NCI-H1930 (cell line): ENCODE results near the gene DCP2.

Experiments
- DNase-seq, 2 experiments: peaks; one replicate each; lab custom pipeline; 2025; lab: John Stamatoyannopoulos, UW

DCP2 gene

DNA sequence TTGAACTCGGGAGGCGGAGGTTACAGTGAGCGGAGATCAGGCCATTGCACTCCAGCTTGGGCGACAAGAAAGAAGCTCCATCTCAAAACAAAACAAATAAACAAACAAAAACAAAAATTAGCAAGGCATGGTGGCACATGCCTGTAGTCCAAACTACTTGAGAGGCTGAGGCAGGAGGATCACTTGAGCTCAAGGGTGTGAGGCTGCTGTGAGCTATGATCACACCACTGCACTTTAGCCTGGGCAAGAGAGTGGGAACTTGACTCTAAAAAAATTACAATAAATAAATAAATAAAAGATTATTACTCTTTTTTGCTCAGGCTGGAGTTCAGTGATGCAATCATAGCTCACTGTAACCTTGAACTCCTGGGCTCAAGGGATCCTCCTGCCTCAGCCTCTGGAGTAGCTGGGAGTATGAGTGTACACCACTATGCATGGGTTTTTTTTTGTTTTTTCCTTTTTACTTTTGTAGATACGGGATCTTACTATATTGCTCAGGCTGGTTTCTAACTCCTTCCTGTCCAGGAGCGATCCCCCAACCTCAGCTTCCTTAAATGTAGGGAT lies 9.0 kb upstream of the DCP2 start:
- no peak for DNase-seq

DNA sequence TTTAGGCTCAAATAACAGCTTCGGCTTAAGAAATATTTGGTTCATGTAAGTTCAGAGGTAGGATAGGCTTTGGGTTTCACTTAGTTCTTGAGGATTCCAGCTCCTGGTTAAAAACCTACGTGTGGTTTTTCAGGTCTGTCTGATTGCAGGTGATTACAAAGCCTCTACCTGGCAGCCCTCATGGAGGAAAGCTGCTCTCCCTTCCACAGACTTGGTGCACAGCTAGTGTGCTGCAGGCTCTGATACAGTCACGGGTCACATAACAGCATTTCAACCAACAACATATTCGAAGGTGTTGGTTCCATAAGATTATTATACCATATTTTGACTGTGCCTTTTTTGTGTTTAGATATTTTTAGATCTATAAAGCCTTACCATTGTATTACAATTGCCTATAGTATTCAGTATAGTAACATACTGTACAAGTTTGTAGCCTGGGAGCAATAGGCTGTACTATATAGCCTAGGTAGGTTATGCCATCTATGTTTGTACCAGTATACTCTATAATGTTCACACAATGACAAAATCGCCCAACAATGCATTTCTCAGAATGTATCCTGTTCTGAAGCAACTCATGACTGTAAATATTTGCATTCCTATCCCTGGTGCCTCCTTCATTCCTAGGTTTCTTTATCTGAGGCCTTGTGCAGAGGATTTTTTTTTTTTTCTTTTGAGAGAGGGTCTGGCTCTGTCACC lies 8.0 kb upstream of the DCP2 start:
- no peak for DNase-seq

DNA sequence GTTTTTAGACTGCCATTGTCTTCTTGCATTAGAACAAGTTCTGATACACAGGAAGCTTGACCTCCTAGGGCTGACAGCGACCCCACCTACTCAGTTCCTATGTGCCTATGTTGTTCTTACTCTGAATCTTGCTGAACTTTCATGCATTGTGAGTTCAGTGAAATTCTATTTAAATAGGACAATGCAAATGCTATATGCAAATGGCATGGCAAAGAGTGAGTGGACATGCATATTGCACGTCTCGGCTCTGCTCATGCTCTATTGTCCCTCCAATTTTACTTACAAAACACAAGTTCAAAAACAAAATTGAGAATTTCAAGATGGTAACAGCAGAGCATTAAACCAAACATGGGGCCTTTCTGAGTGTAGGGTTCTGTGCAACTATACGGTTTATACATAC lies 5.3 kb upstream of the DCP2 start:
- DNase-seq: no peak

DNA sequence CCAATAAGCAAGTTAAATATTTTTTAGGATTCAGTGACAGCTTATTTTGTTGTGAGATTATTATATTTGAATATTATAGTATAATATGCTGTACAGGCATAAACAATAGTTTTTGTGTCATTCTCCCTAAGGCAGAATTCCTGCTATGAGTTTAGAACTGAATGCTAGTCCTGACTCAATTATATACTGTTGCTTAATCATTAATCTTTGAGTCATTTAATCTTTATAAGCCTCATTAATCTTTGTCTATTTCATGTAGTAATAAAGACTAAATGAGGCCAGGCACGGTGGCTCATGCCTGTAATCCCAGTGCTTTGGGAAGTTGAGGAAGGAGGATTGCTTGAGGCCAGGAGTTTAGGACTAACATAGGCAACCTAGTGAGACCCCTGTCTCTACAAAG lies 3.6 kb upstream of the DCP2 start:
- no peak for DNase-seq

DNA sequence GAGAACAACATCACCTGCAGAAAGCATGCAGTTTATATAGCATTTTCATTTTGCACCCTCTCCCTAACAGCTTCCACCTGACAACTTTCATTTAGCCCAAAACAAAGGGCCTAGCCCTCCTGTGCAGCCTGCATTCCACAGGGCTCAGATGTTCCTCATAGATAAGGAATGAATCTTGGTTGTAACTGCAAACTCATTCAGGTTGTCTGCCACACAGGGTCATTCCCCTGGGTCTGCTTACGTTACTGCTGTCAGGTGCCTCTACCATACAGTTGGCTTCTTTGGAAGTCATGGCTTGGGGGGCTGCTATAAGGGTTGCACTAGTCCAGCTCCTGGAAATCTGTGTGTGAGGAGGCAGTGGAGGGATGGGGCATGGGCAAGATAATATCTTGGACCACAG lies 2.7 kb upstream of the DCP2 start:
- no peak for DNase-seq

DNA sequence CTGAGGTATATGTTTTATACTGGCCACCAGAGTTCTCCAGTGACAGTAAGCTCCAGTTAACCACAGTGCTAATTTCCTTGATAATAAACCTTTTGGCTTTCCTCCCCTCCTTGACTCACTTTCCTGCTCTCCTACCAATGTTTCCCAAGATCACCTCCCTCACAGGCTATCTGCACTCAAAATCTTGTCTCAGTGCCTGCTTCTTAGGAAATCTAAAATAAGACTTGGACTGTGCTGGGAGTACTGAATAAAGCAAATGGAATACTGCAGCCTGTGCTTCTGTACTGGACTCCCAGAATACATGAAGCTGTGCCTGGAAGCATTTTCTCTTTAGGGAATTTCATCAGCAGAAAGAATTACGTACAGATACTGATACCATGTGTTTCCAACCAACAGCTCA lies 1.7 kb upstream of the DCP2 start:
- no peak for DNase-seq

DNA sequence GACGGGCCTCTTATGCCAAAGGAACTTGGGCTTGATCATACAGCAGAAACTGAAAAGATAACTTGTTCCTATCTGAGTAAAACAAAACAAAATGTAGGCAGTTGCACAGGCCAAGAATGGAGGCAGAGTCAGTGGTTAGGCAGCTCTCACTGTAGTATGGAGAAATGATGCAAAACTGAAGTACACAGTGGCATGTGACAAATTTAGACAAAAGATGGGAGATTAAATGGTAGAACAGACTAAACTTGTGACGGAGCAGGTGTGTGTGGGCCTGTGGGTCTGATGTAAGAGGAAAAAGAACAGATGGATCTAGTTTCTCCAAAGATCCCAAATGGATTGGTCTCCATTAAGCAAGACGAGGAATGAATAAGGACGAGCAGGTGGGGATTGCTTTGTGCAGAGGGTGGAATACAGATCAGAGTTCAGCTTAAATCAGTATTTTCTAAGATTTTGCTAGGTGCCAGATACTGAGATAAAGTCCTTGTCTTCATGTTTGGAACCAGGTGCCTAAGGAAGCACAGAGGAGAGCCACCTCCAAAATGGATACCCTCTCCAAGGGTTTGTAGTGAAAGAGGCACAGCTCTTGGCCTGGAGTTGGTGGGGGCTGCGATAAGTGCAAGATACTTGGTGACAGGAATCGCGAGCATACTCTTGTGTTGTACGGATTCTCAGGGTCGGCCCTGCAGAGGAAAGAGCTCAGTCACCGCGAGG lies 722 bp upstream of the DCP2 start:
- no peak for DNase-seq

DNA sequence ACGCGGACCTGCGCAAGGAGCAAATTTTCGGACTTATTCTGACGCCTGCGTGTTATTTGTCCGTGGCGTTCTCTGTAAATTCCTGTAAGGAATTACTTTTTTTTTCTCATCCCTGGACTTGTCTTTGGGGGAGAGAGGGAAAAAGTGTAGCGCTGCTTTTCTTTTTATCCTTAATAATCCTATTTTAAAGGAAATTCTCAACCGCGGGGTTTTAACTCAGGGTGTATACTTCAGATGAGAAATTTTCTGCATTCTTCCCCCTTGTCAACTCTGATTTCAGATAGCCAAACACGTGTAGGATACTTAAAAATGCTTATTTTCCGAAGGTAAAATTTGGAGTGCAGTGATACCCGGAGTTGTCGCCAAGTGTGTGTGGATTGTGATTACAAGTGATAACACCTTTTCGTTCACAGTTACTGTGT lies 853 bp downstream of the DCP2 start:
- DNase-seq: no peak

DNA sequence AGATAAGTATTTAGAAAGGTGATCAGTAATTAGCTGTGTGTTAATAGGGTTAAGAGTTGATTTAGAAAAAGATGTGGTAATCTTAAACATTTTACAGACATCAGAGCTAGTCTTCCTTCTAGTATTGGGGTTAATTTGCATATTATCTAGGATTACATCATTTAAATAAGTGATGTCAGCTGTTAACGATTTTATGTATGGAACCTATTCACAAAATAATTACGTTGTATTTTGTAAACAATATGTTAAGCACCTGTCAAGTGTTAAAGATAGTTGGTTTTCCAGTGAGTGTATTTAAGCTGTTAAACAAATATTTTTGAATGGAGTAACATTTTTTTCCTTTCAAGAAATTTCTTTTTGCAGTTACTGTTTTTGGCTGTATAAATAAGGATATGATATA lies 2.2 kb downstream of the DCP2 start:
- peak in 1 of 2 experiments; percentile 3 for DNase-seq

DNA sequence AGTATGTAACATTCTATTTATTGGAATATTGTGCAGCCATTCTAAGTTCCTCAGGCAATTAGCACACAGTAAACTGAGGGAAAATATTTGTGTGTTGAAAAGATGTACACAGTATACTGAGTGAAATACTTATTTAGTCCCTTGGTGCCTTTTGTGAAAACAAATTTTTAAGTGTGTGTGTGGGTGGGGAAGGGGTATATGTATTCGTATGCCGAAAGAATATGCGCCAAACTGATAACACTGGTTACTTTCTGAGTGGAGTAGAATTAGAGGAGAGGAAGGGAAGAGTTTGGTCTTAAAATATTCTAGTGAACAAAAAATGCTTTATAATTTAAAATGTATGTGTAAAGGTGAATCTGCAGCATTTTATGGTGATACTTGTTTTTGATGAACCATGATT lies 3.1 kb downstream of the DCP2 start:
- no peak for DNase-seq

DNA sequence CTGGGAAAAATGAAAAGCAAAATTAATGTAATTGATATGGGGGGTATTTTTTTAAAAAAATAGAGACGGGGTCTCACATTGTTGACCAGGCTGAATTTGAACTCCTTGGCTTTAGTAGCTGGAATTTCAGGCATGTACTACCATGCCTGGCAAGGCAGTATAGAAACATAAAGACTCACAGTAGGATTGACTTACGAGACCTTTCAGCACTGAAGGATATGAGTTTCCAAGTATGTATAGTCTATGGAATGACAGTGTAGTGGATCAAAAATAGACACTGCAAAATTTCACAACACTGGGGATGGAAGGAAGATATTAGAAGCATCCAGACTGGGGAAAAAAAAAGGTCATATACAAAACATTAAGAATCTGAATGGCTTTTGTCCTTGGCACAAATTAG lies 6.8 kb downstream of the DCP2 start:
- DNase-seq: no peak

DNA sequence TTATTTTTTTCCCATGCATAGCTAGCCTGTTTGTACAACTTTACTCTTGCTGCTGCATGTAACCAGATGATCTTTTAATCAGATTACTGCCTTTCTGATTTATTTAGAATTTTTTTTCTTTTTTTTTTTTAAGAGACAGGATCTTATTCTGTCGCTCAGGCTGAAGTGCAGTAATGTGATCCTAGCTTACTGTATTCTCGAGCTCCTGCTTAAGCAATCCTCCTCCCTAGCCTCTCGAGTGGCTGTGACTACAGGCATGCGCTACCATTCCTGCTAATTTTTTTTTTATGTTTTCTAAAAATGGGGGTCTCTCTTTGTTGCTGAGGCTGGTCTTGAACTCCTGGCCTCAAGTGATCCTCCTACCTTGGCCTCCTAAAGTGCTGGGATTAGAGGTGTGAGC lies 9.6 kb downstream of the DCP2 start:
- DNase-seq: no peak

DNA sequence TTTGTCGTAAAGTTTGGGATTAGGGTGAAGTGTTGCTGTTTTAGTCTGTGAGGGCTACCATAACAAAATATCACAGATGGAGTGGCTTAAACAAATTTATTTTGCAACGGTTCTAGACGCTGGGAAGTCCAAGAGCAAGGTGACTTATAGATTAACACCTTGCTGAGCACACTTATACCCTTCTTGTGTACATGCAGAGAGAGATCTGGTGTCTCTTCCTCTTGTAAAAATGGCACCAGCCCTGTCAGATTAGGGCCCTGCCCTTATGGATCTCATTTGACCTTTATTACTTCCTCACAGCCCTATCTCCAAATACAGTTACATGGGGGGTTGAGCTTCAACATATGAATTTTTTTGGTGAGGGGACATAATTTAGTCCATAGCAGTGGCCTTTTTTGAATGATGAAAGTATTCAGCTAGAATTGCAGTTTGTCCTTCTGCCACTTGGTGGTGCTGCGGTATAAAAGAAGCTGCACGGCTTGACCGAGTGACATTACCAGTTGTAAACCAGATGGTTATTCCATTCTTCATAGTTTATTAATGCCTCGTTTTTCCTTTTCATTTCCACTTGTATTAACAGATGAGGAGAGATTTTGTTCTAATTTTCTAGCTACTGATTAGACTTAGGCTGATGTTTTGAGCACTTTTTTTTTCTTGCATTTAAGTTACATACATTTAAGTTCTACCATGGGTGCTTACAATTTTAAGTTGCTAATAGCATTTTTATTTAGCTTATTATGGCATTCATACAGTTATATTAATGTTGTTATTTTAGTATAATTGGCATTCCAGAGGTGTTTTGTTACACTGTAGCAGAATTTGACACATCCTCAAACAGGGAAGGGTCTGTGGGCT lies 19.4 kb downstream of the DCP2 start:
- peak; percentile 4 to 27 for DNase-seq

DNA sequence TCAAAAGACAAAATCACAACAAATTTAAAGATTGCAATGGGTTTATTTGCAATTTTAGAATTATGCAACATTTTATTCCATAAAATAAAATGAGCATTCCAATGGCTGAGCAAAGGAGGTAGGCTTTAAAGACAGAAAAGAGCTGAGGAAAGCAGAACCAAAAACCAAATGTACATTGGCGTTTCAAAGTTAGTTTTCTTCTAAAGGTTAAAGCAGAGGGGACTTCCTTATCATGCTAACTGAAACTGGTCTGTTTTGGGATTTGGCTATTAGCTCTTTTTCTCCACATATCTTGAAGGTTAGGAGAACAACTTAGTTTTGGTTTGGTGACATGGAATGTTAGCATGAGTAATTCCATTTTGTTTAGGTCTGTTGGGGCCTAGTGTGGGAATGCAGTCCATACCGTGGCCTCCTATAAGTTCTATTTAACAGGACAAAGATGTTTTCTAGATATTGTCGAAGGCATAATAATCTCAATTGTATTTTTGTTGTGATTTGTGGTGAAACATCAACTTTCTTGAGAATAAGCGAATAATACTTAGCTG lies 20.3 kb downstream of the DCP2 start:
- no peak for DNase-seq

DNA sequence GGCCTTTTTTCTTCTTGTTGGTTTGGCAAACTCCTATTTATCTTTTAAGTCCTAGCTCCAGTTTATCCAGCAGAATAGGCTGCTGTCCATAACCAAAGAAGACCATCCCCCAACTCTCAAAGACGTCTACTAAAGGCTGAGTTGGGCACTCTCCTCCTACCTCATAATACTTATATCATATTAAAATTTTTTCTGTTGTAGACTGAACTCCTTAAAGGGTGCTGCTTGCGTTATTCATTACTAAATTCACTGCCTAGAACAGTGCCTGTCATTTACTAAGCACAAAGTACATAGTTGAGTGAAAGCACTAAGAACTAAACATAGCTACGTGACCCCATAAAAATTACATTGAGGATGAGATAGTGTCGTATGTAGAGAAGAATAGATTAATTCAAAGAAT lies 21.7 kb downstream of the DCP2 start:
- DNase-seq: no peak

DNA sequence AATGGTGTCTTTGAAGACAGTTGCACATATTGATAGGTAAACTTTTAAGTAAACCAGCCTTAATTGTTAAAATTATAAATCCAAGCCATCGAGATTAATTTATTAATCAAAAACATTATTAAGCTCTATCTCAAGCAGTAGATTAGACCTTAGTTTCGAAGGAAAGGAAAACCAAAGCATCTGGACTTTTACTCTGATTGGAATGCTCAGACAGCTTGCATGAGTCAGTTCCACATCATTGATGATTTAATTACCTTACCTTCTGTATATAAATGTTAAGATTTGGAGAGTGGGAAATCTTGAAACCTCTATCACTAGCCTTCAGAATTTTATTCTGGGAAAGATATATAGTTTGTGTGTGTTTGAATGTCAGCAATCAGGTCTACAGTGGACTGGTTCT lies 23.9 kb downstream of the DCP2 start:
- no peak for DNase-seq

DNA sequence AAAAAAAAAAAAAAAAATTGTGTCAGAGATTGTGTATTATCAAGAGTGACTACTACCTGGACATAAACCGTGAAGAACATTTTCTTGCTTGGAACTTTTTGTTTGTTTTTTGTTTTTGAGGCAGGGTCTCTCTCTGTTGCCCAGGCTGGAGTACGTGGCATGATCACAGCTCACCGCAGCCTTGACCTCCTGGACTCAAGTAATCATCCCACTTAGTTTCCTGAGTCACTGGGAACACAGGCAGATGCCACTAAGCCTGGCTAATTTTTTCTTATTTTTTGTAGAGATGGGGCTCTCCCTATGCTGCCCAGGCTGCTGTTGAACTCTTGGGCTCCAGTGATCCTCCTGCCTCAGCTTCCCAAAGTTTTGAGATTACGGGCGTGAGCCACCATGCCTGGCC lies 25.8 kb downstream of the DCP2 start:
- DNase-seq: no peak

DNA sequence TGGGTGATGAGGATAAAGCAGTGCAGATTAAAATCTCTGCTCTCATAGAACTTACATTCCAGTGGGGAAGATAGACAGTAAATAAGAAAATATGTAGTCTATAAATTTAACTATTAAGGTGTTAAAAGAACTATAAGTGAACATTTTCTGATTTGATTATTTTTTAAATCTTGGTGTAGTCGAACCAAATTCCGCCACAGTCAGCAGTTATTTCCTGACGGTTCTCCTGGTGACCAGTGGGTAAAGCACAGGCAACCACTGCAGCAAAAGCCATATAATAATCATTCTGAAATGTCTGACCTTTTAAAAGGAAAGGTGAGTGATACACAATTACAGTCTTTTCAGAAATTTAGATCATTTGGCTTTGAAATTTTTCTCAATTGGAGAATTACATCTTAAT lies 27.2 kb downstream of the DCP2 start:
- no peak for DNase-seq

DNA sequence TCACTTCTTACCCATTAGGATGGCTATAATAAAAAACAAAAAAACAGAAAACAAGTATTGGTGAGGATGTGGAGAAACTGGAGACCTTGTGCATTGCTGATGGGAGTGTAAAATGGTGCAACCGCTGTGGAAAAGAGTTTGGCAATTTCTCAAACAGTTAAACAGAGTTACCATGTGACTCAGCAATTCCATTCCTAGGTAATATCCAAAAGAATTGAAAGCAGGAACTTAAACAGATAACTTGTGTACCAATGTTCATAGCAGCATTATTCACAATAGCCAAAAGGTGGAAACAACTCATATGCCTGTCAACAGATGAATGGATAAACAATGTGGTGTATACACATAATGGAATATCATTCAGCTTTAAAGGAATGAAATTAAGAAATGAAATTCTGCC lies 28.9 kb downstream of the DCP2 start:
- no peak for DNase-seq

DNA sequence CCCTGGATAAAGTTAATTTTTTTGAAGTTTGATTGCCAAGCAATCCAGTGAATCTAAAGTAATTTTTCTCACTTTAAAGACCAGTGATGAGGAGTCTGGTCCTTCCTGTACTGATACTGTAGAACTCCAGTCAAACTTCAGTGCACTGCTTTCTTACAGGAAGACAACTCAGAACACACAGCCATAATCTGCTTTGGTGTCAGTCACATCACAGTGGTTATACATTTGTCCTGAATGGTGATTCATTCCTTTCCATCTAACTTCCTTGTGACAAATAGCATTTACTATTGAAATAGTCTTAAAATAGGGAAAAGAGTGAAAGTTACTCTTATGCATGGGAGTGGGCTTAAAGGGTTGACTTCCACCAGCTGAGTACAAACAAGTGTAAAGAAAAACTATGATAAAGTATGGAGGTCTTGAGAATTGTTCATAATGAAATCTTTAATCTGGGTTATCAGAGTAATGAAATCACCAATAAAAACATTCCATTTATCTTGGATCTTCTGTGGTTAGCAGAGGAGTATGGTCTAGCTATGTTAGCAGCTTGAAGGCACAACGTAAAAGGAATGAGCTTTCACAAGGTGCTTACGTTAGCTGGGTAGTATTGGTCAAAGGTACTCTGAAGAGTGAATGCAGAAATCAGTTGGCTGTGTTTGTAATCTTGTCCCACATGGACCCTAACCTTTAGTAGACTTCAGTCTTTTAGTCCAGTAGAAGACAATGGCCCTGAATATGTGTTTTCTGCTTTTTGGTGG lies 41.5 kb downstream of the DCP2 start:
- DNase-seq: no peak

DNA sequence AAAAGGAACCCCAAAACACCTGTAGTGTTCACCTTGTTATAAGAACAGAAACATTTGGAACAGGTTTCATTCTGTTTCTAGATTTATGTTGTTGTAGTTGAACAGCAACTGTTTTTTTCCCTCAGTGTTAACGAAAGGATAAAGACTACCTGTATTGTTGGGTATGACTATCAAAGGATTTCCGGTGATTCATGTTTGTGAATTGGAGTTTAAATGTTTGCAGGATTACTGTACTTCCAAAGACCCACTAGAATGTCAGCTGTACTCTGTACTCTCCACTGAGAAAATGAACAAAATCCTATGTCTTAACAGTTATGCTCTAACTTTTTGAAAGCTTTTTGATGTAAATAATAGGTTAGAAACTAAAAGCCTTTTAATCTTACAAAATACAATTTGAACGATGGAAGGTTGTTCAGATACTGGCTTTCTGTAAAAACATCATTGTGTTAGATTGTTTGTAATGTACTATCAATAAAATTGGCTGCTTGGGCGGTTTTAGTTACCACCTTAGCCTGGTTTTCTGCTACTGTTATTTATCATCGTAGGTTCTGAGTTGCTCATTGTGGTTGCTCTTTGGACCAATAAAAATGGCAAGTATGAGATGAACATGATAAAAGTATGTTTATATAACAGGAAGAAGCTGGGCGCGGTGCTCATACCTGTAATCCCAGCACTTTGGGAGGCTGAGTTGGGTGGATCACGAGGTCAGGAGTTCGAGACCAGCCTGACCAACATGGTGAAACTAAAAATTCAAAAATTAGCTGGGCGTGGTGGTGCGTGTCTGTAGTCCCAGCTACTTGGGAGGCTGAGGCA lies 44.1 kb downstream of the DCP2 start:
- DNase-seq: no peak
